HG02610 (cell line): ENCODE data around the gene CDC45.
"Not testable (repeated sequence)": the region's sequence is repeated elsewhere in the genome, so short reads cannot be mapped to it uniquely, and the experiment has no call there.

Source experiments
- ATAC-seq: cut with Tn5 transposase; IDR thresholded peaks from one replicate; pipeline ENCODE4 v1.9.1; 2021; ENCODE audit warnings: mild to moderate bottlenecking, moderate library complexity; ENCODE audit not compliant: unreplicated experiment

Gene CDC45, protein sequence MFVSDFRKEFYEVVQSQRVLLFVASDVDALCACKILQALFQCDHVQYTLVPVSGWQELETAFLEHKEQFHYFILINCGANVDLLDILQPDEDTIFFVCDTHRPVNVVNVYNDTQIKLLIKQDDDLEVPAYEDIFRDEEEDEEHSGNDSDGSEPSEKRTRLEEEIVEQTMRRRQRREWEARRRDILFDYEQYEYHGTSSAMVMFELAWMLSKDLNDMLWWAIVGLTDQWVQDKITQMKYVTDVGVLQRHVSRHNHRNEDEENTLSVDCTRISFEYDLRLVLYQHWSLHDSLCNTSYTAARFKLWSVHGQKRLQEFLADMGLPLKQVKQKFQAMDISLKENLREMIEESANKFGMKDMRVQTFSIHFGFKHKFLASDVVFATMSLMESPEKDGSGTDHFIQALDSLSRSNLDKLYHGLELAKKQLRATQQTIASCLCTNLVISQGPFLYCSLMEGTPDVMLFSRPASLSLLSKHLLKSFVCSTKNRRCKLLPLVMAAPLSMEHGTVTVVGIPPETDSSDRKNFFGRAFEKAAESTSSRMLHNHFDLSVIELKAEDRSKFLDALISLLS

GRCh38 chr22:19479355-19480172 lies at the start of gene CDC45:
Gene CDC45 (plus strand): TSS chr22:19479920. CDS start chr22:19479969, 49 bp downstream.
- ATAC-seq: peak; percentile 83

DNA sequence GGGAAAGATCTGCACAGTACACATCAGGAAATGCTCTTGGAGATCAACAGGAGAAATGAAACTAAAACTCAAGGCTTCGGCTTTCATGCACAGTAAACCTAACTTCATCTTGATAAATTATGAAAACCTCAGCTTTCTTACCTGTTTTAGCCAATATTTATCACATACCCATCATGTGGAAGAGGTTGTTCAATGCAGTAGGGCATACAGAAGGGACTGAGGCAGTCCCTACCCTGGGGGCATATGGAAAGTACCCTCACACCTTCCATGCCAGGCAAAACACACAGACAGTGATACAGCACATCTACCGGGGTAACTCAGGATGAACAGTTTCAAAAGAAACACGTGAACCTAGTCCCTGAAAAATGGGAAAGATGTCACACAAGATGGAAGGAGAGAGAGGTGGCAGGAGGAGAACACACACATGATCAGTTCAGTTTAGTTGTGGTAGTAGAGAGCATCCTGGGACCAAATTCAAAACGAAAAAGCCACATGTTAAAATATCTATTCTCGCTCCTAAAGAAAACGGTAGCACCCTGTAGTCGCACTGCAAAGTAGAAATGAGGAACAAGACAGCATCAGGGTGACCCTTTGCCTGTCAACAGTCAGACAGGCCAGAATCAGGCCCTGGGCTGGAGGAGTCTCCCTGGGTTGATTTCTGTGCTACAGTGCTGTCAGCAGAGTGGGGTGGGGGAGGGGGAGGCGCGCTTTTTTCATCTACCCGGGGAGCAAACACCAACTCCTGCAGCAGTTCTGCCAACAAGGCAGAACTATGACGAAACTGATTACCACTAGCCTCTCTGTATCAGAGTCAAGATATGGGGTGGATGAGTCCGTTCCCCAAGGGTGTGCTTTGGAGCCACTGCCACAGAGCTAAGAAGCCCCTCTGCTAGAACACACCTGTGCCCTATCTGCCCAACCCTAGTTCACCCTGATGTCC lies 49.5 kb upstream of the CDC45 start:
- no peak for ATAC-seq

DNA sequence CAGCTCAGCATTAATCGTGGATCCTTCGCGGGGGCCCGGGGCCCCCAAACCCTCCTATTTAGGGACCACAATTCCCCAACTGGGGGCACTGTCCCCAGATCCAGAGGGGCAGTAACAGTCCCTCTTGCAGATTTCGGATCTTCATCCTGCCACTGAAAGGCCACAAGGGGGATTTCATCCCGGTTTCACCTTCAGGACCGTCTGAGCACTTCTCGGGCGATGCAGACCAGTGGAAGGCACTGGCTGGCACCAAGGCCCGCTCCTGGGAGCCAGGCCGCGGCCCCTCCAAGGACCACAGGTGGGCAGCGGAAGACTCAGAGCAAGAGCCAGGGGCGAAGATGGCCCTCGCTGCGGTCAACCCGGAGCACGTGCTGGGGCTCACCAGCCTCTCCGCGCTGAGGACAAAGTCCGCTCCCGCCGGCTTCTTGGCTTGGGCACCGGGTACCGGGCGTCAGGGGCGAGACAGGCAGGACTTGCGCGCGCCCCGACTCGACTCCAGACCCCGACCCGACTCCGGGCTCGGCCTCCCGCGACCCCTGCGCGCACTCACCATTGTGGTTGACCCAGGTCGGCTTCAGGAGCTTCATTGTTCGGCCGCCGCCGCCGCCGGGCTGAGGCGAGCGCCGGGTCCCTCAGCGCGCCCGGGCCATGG lies 48.7 kb upstream of the CDC45 start:
- ATAC-seq: no peak

GRCh38 chr22:19431649-19432132 lies 48.0 kb upstream of the CDC45 start, which contains the start of gene HIRA:
Gene HIRA (minus strand): TSS chr22:19431733. CDS start chr22:19431476, 257 bp downstream.
- ATAC-seq: peak; percentile 37

DNA sequence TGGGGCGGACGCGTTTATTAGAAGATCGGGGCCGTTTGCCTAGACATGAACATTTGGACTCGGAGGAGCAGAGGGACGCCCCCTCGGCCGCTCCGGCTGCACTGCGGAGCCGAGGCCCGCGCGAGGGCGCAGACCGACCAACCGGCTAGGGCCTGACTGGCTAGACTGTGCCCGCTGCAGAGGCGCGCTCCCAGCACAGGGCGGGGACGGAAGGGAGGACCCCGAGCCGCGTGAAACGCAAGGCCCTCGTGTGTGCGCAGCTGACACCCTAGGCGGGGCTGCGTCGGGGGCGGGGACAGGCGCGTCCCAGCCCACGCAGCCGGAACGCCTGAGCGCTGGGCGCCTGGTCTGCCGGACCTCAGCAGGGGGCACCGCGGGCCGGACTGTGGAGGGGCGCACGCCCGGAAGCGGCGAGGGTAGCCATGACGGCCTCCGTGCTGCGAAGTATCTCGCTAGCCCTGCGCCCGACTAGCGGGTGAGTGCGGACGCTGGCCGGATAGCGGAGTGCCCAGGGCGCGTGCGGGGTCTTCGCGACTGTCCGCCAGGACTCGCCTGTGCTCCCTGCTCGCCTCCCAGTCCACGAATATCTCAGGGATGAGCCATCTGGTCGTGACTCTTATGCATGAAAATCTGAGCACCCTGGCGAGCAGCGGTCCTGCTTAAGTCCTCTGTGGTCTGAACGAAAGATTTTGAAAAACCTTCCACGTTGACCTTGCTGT lies 47.4 kb upstream of the CDC45 start, which contains the start of gene MRPL40:
MRPL40 (plus strand) TSS at position 413 of the 719 bp plus-strand sequence; CDS start at position 423, 10 bp downstream.
- peak; percentile 76 for ATAC-seq

GRCh38 chr22:19434401-19434800 lies 45.3 kb upstream of the CDC45 start:
- no peak for ATAC-seq

GRCh38 chr22:19434829-19435580 lies 44.7 kb upstream of the CDC45 start:
- ATAC-seq: no peak

DNA sequence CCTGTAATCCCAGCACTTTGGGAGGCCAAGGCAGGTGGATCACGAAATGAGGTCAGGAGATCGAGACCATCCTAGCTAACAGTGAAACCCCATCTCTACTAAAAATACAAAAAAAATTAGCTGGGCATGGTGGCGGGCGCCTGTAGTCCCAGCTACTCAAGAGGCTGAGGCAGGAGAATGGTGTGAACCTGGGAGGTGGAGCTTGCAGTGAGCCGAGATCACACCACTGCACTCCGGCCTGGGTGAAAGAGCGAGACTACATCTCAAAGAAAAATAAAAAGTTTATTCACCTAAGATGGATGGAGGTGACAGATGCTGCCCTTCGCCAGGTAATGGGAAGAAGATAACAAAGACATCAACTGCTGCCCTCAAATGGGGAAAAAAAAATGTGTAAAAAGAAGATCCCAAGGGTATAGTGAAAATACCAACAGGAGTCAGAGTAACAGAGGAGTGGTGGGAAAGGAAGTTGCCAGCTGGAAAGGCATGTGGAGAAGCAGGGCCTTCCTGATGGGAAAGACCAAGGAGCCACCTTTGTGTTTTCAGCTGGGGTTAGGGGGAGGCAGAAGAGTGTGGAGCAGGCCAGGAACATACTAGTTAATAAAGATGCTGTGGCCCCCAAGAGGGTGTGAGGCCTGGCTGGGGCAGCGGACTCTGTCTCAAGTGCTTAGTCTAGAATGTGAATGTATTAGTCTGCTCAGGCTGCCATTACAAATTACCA lies 43.1 kb upstream of the CDC45 start:
- not testable (repeated sequence) for ATAC-seq

- no peak for ATAC-seq
These were observed 41.4 kb upstream of the CDC45 start for GRCh38 chr22:19438298-19438697.

- ATAC-seq: no peak
These were observed 39.1 kb upstream of the CDC45 start for GRCh38 chr22:19440411-19441195.

- ATAC-seq: no peak
These were observed 37.6 kb upstream of the CDC45 start for GRCh38 chr22:19442166-19442565.

- ATAC-seq: no peak
These were observed 36.0 kb upstream of the CDC45 start for GRCh38 chr22:19443544-19444211.

DNA sequence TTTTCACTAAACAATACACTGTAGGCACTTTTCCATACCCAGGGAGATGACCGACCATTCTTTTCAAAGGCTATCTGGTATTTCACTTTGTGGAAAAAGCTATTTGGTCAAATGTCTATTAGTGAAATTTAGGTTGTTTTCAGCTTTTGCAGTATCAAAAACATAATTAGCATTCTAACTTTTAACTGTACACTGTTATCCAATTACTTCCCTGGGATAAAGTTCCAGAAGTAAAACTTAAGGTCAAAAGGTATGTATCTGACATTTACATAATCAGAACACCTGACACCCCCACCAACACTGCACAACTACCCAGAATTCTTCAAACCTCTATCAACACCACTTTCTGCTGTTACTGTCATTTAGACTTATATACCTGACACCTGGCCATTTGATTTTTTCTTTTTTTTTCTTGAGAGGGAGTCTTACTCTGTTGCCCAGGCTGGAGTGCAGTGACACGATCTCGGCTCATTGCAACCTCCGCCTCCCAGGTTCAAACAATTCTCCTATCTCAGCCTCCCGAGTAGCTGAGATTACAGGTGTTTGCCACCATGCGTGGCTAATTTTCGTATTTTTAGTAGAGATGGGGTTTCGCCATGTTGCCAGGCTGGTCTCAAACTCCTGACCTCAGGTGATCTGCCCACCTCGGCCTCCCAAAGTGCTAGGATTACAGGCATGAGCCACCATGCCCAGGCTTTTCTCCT lies 34.3 kb upstream of the CDC45 start:
- not testable (repeated sequence) for ATAC-seq

GRCh38 chr22:19446603-19447329 lies 33.0 kb upstream of the CDC45 start:
- no peak for ATAC-seq
